WTC11 (cell line): ENCODE measurements around the gene CFAP126. TPM values are rescaled to one million over a fixed set of nuclear protein-coding genes. Genes with fewer than 3 reads are reported as not detected.

ENCODE experiments used
- ATAC-seq: fragments of 200-7000 bp; cut with Tn5 transposase; 2 replicates; pipeline ENCODE4 v1.10.0; 2021; ENCODE audit warnings: mild to moderate bottlenecking, moderate library complexity
- CTCF ChIA-PET: fragments of 300-600 bp; sonication (Branson Sonifier 250); formaldehyde crosslinking; loops from one replicate; lab custom pipeline; 2021; ENCODE audit warnings: antibody characterized with exemption; lab: Charles Lee
- POLR2A ChIA-PET: fragments of 350-600 bp; sonication (Branson Sonifier 250); formaldehyde crosslinking; loops from one replicate; lab custom pipeline; 2021; ENCODE audit warnings: antibody characterized with exemption; lab: Charles Lee
- DNase-seq: peaks from one replicate; pipeline ENCODE4 v3.0.0; 2021; ENCODE audit warnings: low spot score
- H3K27ac Mint-ChIP-seq: 2 replicates; pipeline ENCODE4 v1.8.0; 2021; ENCODE audit warnings: mixed read lengths
- H3K27me3 Mint-ChIP-seq: 2 replicates; pipeline ENCODE4 v1.8.0; 2021; ENCODE audit warnings: low read depth, mild to moderate bottlenecking, moderate library complexity, mixed read lengths
- H3K36me3 Mint-ChIP-seq: 2 replicates; pipeline ENCODE4 v1.8.0; 2021; ENCODE audit warnings: mixed read lengths
- H3K4me1 Mint-ChIP-seq: 2 replicates; pipeline ENCODE4 v1.8.0; 2022; ENCODE audit warnings: mixed read lengths
- H3K4me3 Mint-ChIP-seq: 2 replicates; pipeline ENCODE4 v1.8.0; 2021; ENCODE audit warnings: mild to moderate bottlenecking, moderate library complexity, mixed read lengths
- H3K9me3 Mint-ChIP-seq: 2 replicates; pipeline ENCODE4 v1.8.0; 2021; ENCODE audit warnings: mixed read lengths
- ARID4B ChIP-seq: sonication (generic); formaldehyde crosslinking; IDR thresholded peaks from 2 replicates; pipeline ENCODE4 v1.8.0; 2023; ENCODE audit warnings: missing genetic modification reagents, mild to moderate bottlenecking, borderline replicate concordance
- ATF1 ChIP-seq: sonication (generic); formaldehyde crosslinking; IDR thresholded peaks from 2 replicates; pipeline ENCODE4 v1.8.1; 2023; ENCODE audit warnings: mild to moderate bottlenecking, moderate library complexity, missing genetic modification reagents
- CBFB ChIP-seq: sonication (generic); formaldehyde crosslinking; IDR thresholded peaks from 2 replicates; pipeline ENCODE4 v1.8.1; 2022; ENCODE audit warnings: mild to moderate bottlenecking, low read depth, missing genetic modification reagents
- ERG ChIP-seq: fragments of 250-450 bp; sonication (Bioruptor Pico); IDR thresholded peaks from 2 replicates; pipeline ENCODE4 v1.8.0; 2021; ENCODE audit warnings: mild to moderate bottlenecking
- ETV6 ChIP-seq: sonication (generic); formaldehyde crosslinking; IDR thresholded peaks from 2 replicates; pipeline ENCODE4 v1.8.1; 2022; ENCODE audit warnings: mild to moderate bottlenecking, missing genetic modification reagents
- FOXP4 ChIP-seq: sonication (generic); formaldehyde crosslinking; IDR thresholded peaks from 2 replicates; pipeline ENCODE4 v1.8.0; 2022; ENCODE audit warnings: mild to moderate bottlenecking, missing genetic modification reagents
- GTF2I ChIP-seq: fragments of 250-450 bp; sonication (Bioruptor Pico); conservative IDR thresholded peaks from 2 replicates; pipeline ENCODE4 v1.4.0; 2021; ENCODE audit warnings: mild to moderate bottlenecking
- HMGA2 ChIP-seq: fragments of 250-450 bp; sonication (Bioruptor Pico); IDR thresholded peaks from 2 replicates; pipeline ENCODE4 v1.4.0; 2021; ENCODE audit warnings: mild to moderate bottlenecking, moderate library complexity
- IRF1 ChIP-seq: sonication (generic); formaldehyde crosslinking; IDR thresholded peaks from 2 replicates; pipeline ENCODE4 v1.8.0; 2023; ENCODE audit warnings: missing genetic modification reagents
- PREB ChIP-seq: sonication (generic); formaldehyde crosslinking; IDR thresholded peaks from 2 replicates; pipeline ENCODE4 v1.8.1; 2022; ENCODE audit warnings: mild to moderate bottlenecking, missing genetic modification reagents, moderate library complexity, borderline replicate concordance
- TEAD1 ChIP-seq: sonication (generic); formaldehyde crosslinking; IDR thresholded peaks from 2 replicates; pipeline ENCODE4 v1.8.0; 2022; ENCODE audit warnings: mild to moderate bottlenecking, missing genetic modification reagents
- TP53 ChIP-seq: sonication (generic); formaldehyde crosslinking; IDR thresholded peaks from 2 replicates; pipeline ENCODE4 v1.8.1; 2023; ENCODE audit warnings: mild to moderate bottlenecking, missing genetic modification reagents
- USF2 ChIP-seq: sonication (generic); formaldehyde crosslinking; IDR thresholded peaks from 2 replicates; pipeline ENCODE4 v1.8.1; 2023; ENCODE audit warnings: mild to moderate bottlenecking, missing genetic modification reagents, moderate library complexity
- ZNF121 ChIP-seq: sonication (generic); formaldehyde crosslinking; IDR thresholded peaks from 2 replicates; pipeline ENCODE4 v1.8.0; 2023; ENCODE audit warnings: missing genetic modification reagents
- ZNF138 ChIP-seq: sonication (generic); formaldehyde crosslinking; conservative IDR thresholded peaks from 2 replicates; pipeline ENCODE4 v1.8.1; 2022; ENCODE audit warnings: mild to moderate bottlenecking, moderate library complexity, missing genetic modification reagents
- ZNF281 ChIP-seq: sonication (generic); formaldehyde crosslinking; IDR thresholded peaks from 2 replicates; pipeline ENCODE4 v1.8.0; 2023; ENCODE audit warnings: mild to moderate bottlenecking, missing genetic modification reagents
- ZNF423 ChIP-seq: fragments of 250-450 bp; sonication (Bioruptor Pico); IDR thresholded peaks from 2 replicates; pipeline ENCODE4 v2.1.2; 2022; ENCODE audit warnings: mild to moderate bottlenecking, moderate library complexity
- ZNF532 ChIP-seq: fragments of 250-450 bp; sonication (Bioruptor Pico); IDR thresholded peaks from 2 replicates; pipeline ENCODE4 v1.9.0; 2021; ENCODE audit warnings: mild to moderate bottlenecking, borderline replicate concordance
- total RNA-seq: library from RNA; stranded (reverse); gene quantifications from 3 replicates; pipeline ENCODE4 v1.2.3, GENCODE V29; 2021

Gene CFAP126
- total RNA-seq, 1 experiment from 2014 or later: not detected

GRCh38 chr1:161373442-161373841 lies 5.8 kb upstream of the CFAP126 start:
- Mint-ChIP-seq H3K36me3 (no peaks in the 10 kb centered on the region), H3K4me3 (no peak overlapping the region), H3K27me3 (no peaks in the 10 kb centered on the region), H3K27ac (no peak overlapping the region), H3K4me1 (no peaks in the 10 kb centered on the region), H3K9me3 (no peaks in the 10 kb centered on the region)
- CTCF ChIA-PET: interaction anchor here (1.1 to 1.6 kb wide), 3 partner anchors 67 to 179 kb away, joined by 3 to 6 read pairs (median 5); partner anchors contain the start of gene NDUFS2
- DNase-seq (no peak), ATAC-seq (no peak)
- no peak for TF ChIP-seq HMGA2 (CRISPR knock-in tag)
- TF ChIP-seq TP53: no peak
- TF ChIP-seq ZNF532 (CRISPR knock-in tag): no peak
- TF ChIP-seq ETV6 (CRISPR knock-in tag): no peak
- TF ChIP-seq ATF1 (CRISPR knock-in tag): no peak
- no peak for TF ChIP-seq GTF2I (CRISPR knock-in tag)
- no peak for TF ChIP-seq ZNF138 (CRISPR knock-in tag)
- no peak for TF ChIP-seq ZNF121 (CRISPR knock-in tag)
- no peak for TF ChIP-seq CBFB (CRISPR knock-in tag)
- POLR2A ChIA-PET: no interaction called here

- no peak for ATAC-seq
- CTCF ChIA-PET: no interaction called here
- DNase-seq: no peak
- H3K27me3 Mint-ChIP-seq: no peaks in the 10 kb centered on the region
- POLR2A ChIA-PET: no interaction called here
- peaks cover 12% of the 10 kb centered on the region for H3K36me3 Mint-ChIP-seq
- no peak overlapping the region for H3K27ac Mint-ChIP-seq
- H3K4me1 Mint-ChIP-seq: peaks cover 13% of the 10 kb centered on the region
- no peak overlapping the region for H3K4me3 Mint-ChIP-seq
- no peaks in the 10 kb centered on the region for H3K9me3 Mint-ChIP-seq
- TF ChIP-seq ZNF423 (CRISPR knock-in tag): no peak
- no peak for TF ChIP-seq TEAD1
- TF ChIP-seq PREB (CRISPR knock-in tag): no peak
- no peak for TF ChIP-seq IRF1 (CRISPR knock-in tag)
- no peak for TF ChIP-seq ERG (CRISPR knock-in tag)
- TF ChIP-seq FOXP4 (CRISPR knock-in tag): no peak
- no peak for TF ChIP-seq ZNF281
- no peak for TF ChIP-seq USF2 (CRISPR knock-in tag)
- no peak for TF ChIP-seq ARID4B (CRISPR knock-in tag)
Observed at GRCh38 chr1:161365207-161365606, 2.5 kb downstream of the CFAP126 start.
